Measurements from ENCODE around the gene DNM2.
"Not testable (repeated sequence)": the region's sequence is repeated elsewhere in the genome, so short reads cannot be mapped to it uniquely, and the experiment has no call there.

DNM2 gene

GRCh38 chr19:10819124-10820060 is 101.5 kb downstream of the DNM2 start:
- no peak for DNase-seq

GRCh38 chr19:10820173-10820572 is 102.3 kb downstream of the DNM2 start:
- DNase-seq: no peak

GRCh38 chr19:10823690-10824089 is 105.8 kb downstream of the DNM2 start:
- no peak for DNase-seq

- DNase-seq: no peak
Measured at GRCh38 chr19:10826231-10826630, 108.4 kb downstream of the DNM2 start.

GRCh38 chr19:10826846-10827245 is 109.0 kb downstream of the DNM2 start:
- DNase-seq: no peak

- DNase-seq: no peak
Measured at GRCh38 chr19:10828981-10829821, 111.3 kb downstream of the DNM2 start.

GRCh38 chr19:10829967-10830366 is 112.1 kb downstream of the DNM2 start:
- no peak for DNase-seq

- no peak for DNase-seq
Measured at GRCh38 chr19:10830370-10830769, 112.5 kb downstream of the DNM2 start.

GRCh38 chr19:10830931-10831779 is 113.3 kb downstream of the DNM2 start:
- no peak for DNase-seq

GRCh38 chr19:10831987-10832938 is 114.4 kb downstream of the DNM2 start:
- DNase-seq: no peak

GRCh38 chr19:10832939-10833296 is 115.0 kb downstream of the DNM2 start:
- no peak for DNase-seq

GRCh38 chr19:10835089-10835753 is 117.3 kb downstream of the DNM2 start:
- DNase-seq: no peak

- peak; percentile 99 for DNase-seq
Measured at GRCh38 chr19:10835754-10836478, 118.0 kb downstream of the DNM2 start, which contains the start of gene TMED1. Gene TMED1 (minus strand): TSS chr19:10836212. CDS start chr19:10836191, 21 bp downstream.

- DNase-seq: peak; percentile 86
Measured at GRCh38 chr19:10836479-10837330, 118.8 kb downstream of the DNM2 start.

GRCh38 chr19:10837649-10838048 is 119.8 kb downstream of the DNM2 start:
- not testable (repeated sequence) for DNase-seq

- no peak for DNase-seq
Measured at GRCh38 chr19:10838377-10838776, 120.5 kb downstream of the DNM2 start.

- DNase-seq: no peak
Measured at GRCh38 chr19:10839114-10840050, 121.5 kb downstream of the DNM2 start.

GRCh38 chr19:10842788-10843187 is 124.9 kb downstream of the DNM2 start:
- DNase-seq: no peak
